Activated gamma-delta T cell treated with Interleukin-2 at 50 U/mL for 16 hours (primary cell): ENCODE data around the gene CAND2.

Experiments used
- DNase-seq: peaks from one replicate; pipeline ENCODE4 v3.0.0-alpha.2; 2020

The CAND2 gene

GRCh38 chr3:12796171-12797123 lies at the start of gene CAND2:
TSS of gene CAND2 (plus strand) at chr3:12796680. CDS start at chr3:12796721, 41 bp downstream.
- DNase-seq = peak; percentile 27

- DNase-seq = no peak
Observed at GRCh38 chr3:12748477-12748876, 48.0 kb upstream of the CAND2 start.

DNA sequence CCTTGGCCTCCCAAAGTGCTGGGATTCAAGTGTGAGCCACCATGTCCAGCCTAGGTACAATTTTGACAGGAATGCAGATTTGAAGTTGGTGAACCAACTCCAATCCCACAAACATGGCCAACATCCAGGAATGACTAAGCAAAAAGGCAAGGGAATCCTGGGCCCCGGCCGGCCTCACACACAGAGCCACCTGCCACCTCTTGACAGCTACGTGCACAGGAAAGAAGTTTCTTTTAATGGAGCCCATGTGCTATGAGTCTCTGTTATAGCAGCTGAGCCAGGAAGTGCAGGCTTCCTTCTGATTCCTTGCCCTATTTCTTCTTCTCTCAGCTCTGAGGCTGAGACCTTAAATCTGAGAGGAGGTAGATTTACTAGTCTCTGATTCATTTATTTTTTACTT lies 46.3 kb upstream of the CAND2 start:
- no peak for DNase-seq

DNA sequence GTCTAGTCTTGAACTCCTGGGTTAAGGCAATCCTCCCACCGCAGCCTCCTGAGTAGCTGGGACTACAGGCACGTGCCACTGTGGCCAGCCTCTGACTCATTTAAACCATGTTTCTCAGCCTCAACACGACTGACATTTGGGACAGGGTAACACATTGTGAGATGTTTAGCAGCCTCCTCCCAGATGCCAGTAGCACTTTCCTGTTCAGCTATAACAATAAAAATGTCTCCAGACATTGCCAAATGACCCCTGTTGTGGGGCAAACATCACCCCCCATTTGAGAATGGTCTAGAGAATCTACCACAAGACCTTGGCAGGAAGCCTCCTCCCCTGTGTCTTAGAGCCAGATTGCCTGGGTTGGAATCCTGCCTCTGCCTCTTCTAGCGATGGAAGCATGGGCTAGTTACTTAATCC lies 45.8 kb upstream of the CAND2 start:
- DNase-seq = no peak

DNA sequence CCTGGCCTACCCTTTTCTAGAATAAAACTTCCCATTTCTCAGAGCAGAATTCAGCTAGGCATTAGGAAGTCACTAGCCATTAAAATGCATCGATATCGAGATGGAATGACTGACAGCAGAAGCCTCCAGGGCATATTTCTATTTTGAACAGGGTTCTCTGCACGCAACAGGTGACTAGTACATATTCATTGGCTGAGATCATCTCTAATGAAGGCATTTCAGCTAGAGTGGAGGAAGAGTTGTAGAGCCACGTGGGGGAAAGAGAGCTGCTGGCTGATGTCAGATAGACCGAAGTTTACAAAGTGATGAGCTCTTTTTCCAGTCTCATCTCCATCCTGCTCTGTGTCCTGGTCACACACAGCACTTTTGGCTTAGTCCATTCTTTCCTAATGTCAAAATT lies 44.9 kb upstream of the CAND2 start:
- no peak for DNase-seq

DNA sequence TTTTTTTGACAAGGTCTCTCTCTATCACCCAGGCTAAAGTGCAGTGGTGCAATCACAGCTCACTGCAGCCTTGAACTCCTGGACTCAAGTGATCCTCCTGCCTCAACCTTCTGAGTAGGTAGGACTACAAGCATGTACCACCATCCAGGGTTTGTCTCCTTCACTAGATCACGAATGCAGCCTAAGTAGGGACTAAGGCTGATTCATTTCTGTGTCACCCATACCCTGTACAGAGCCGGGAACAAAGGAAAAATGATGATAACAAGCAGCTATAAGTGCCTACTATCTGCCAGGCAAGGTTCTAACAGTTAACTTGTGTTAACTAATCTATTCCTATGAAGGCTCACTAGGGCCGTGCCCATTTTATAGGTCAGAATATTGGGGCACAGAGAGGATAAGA lies 44.4 kb upstream of the CAND2 start:
- DNase-seq = no peak

DNA sequence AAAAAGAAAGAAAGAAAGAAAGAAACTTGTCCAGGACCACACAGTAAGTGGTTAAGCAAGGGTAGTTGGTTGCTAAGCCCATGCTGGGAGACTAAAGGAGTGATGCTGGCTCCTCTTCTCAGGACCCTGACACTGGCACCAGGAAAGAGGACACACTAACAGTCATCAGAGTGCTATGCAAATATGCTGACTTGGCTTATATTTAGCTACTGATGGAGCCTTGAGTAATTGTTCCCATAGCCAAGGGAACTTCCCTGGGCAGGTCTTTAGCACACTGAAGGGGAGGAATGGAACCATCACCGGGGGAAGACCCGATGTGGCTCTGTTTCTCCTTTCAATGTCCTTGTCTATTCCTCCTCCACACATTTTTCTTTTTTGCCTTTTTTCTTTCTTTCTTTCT lies 43.7 kb upstream of the CAND2 start:
- DNase-seq = no peak

DNA sequence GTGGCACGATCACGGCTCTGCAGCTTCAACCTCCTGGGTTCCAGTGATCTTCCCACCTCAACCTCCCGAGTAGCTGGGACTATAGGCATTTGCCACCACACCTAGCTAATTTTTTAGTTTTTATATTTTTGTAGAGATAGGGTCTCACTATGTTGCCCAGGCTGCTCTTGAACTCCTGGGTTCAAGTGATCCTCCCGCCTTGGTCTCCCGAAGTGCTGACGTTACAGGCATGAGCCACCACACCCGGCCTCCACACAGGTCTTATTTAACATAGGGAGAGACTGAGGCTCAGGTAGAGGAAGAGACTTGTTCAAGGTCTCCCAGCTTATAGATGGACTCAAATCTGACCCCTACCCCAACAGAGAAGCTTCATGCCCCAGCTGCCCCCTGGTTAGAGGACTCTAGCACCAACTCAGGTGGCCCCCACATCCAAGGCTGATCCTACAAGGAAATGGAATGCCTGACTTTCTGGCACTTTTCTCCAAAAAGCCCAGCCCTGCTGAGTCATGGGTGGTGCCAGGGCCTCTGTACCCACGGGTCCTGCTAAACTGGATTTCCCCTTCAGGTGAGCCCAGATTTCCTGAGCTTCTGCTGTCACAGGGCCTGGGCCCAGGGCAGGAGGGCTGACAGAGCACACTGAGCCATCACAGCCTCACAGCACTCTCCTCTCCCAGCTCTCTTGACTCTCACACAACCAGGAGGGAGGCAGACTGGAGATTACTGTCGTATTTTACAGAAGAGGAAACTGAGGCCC lies 43.0 kb upstream of the CAND2 start:
- DNase-seq = no peak

GRCh38 chr3:12754313-12754712 lies 42.2 kb upstream of the CAND2 start:
- DNase-seq = no peak

DNA sequence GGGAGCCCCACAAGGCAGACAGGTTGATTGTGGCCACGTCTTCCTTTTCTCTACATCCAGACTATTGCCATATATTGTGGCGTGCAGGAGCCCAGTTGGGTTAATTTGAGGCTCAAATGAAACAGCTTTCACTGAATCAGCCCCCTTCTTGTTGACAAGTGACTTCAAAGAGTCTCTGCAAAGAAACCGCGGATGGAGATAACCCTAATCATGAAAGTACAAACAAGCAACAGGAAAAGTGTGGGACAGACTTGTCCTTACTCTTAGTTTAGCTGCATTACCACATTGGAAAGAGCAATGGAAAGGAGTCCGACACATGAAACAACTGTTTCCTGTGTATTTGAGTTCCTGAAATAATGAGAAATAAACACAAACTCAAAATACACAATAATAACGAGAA lies 40.7 kb upstream of the CAND2 start:
- DNase-seq = no peak

GRCh38 chr3:12756175-12756574 lies 40.3 kb upstream of the CAND2 start:
- DNase-seq = no peak

DNA sequence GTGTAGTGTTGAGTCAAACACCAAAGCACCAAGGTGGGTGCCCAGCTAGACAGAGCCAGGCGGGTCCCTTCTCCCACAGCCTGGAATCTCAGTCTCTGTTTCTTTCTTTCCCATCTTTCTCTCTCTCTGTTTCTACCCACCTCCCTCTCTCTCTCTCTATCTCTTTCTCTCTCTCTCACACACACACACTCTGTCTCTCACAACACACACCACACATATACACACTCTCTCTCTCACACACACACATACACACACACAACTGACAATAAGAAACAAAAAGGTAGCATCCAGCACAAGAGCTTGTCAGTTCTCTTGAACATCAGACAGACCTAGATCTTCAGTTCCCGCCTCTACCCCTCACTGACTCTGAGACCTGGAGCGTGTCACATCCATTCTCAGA lies 39.8 kb upstream of the CAND2 start:
- DNase-seq = no peak

GRCh38 chr3:12758025-12758781 lies 38.3 kb upstream of the CAND2 start:
- no peak for DNase-seq

DNA sequence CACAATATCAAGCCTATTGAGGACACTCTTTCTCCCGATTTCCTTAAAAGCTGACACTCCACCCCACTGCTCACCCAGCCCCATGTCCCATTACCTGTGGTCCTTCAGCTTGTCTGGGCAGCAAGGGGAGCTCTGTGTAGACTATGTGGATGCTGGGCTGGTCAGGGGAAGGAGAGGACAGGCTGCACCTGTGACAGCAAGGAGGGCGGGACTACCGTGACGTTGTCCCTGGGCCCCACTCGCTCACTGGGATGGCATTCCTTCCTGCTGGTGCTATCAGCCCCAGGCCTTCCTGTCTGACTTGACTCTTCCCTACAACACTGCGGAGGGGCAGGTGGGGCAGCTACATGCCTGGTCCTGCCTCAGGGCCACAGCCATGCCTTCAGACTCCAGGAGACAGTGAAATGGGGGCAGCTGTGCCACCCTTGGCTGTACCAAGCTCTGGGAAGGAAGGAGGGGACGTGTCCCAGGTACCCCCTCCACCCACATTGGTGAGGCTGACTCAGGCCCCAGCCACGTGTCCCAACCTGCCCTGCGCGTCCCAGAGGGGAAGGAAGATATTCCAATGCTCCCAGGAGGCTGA lies 37.3 kb upstream of the CAND2 start, which contains the start of gene TMEM40:
Gene TMEM40, minus strand, starts transcription at position 163 of the 583 bp plus-strand sequence. CDS start 9,427 bp downstream, outside the sequence.
- no peak for DNase-seq

DNA sequence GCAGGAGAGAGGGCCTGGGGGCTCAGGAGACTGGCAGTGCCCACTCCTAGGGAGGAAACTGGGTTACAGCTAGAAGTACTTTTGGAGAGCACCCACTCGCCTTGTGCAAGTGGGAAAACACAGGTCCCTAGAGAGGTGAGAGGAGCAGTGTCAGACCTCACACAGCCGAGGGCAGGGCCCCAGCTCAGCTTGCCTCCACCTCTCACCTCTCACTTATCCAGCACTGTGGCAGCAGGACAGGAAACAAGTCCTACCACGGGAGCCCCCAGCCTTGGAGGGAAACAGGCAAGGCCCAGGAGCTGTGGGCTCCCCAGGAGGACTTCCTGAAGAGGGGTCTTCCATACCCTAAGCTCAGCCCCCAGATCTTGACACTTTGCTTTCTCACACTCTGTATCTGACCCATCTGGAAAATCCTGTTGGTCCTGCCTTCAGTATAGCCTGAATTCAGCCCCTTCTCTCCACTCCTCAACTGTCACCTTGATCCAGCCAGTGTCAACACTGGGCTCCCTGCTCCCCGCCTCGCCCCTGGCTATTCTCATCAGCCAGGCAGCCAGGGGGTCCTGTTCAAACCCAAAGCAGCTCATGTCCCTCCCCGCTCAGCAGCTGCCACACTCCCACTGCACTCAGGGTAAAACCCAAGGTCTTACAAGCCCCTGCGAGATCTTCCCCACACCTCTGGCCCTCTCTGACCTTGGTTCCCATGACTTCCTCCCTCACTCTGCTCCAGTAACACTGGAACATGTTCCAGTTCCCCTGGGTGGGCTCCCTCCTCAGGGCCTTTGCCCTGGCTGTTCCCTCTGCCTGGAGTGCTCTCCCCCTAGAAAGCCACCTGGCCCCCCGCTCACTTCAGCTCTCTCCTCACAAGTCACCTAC lies 36.6 kb upstream of the CAND2 start:
- DNase-seq = no peak

DNA sequence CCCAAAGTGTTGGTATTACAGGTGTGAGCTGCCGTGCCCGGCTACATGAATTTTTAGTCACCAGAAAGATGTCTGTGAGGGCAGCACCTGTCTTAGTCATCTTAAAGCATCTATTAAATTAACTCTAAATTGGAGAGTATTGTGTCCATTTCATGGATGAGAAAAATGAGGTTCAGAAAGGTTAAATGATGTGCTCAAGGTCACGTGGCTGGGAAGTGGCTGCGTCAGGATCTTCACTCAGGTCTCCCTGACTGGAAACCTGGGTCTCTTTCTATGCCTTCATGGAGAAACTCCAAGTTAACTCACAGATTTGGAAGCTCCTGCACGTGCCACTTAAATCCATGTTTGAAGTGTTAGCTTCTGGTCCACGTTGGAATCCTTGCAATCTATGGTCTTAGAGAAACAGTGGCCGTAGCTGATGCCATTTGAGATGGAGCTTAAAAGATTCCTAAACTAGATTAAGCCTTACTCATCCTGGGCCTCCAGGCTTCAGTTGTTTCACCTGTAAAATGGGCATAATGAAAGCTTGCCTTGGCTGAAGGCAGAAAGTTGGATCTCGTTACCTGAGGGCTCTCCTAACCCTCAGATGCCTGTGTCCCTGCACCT lies 32.2 kb upstream of the CAND2 start:
- no peak for DNase-seq

- no peak for DNase-seq
Observed at GRCh38 chr3:12766541-12766940, 29.9 kb upstream of the CAND2 start.

DNA sequence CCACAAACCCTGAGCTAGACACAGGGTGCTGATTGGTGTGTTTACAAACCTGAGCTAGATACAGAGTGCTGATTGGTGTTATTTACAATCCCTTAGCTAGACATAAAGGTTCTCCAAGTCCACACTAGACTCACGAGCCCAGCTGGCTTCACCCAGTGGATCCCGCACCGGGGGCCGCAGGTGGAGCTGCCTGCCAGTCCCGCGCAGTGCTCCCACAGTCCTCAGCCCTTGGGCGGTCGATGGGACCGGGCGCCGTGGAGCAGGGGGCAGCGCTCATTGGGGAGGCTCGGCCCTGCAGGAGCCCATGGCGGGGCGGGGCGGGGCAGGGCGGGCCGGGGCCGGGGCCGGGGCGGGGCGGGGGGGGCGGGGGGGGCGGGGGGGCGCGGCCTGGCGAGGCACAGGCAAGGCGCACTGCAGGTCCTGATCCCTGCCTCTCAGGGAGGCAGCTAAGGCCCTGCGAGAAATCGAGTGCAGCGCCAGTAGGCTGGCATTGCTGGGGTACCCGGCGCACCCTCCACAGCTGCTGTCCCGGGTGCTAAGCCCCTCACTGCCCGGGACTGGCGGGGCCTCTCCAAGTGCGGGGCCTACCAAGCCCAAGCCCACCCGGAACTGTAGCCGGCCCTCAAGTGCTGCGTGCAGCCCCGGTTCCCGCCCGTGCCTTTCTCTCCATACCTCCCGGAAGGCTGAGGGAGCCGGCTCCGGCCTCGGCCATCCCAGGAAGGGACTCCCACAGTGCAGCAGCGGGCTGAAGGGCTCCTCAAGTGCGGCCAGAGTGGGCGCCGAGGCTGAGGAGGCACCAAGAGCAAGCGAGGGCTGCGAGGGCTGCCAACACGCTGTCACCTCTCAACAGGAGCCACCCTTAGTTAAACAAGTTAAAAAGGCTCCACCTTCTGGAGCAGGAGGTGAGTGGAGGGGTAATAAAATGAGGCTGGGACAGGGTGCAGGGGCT lies 27.6 kb upstream of the CAND2 start:
- DNase-seq = no peak

DNA sequence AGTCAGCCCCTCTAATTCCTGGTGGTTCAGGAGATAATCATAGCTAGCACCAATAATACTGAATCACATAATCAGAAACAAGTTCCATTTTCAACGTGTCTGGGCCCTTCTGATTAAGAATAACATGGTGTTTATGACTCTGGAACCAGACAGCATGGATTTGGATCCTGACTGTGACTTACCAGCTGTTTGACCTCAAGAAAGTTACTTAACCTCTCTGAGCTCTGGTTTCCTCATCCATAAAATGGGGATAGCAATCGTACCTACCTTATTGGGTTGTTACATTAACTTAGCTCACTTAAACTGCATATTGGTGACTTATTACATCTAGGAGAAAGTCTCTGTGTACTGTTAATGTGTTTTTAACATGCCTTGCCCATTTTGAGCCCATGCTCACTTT lies 26.7 kb upstream of the CAND2 start:
- DNase-seq = no peak

GRCh38 chr3:12771236-12771635 lies 25.2 kb upstream of the CAND2 start:
- no peak for DNase-seq
